ENCODE measurements around the gene LRRC8D. TPM values are rescaled to one million over a fixed set of nuclear protein-coding genes. Genes with fewer than 3 reads are reported as not detected.

Gene LRRC8D
- total RNA-seq, 1 donor from 2014 or later = 4.4 TPM

- peaks cover 6% of the 10 kb centered on the region for H3K4me1 ChIP-seq
- TF ChIP-seq POLR2AphosphoS5 (IDR thresholded peaks at IDR 0.05; ENCODE audit: insufficient read depth in 1 of 2, low read depth in 1 of 2) (no peak), POLR2A (IDR thresholded peaks at IDR 0.05) (no peak), CTCF (IDR thresholded peaks at IDR 0.05) (no peak)
- intact Hi-C loops (cut with DNase I) = no loop called here
Observed at GRCh38 chr1:89809556-89809955, 11.3 kb upstream of the LRRC8D start.

GRCh38 chr1:89810302-89810701, 10.5 kb upstream of the LRRC8D start:
- Histone ChIP-seq H3K27me3 (no peaks in the 10 kb centered on the region), H3K27ac (no peak overlapping the region), H3K9me3 (no peaks in the 10 kb centered on the region), H3K4me1 (peaks cover 6% of the 10 kb centered on the region), H3K36me3 (no peaks in the 10 kb centered on the region), H3K4me3 (no peak overlapping the region)
- no peak for TF ChIP-seq POLR2A (IDR thresholded peaks at IDR 0.05)
- TF ChIP-seq CTCF (IDR thresholded peaks at IDR 0.05) = no peak
- TF ChIP-seq POLR2AphosphoS5 (IDR thresholded peaks at IDR 0.05; ENCODE audit: insufficient read depth in 1 of 2, low read depth in 1 of 2) = no peak
- DNase-seq (ENCODE audit: extremely low spot score in 2 of 2) = no peak
- intact Hi-C loops (cut with DNase I) = no loop called here

More at GRCh38 chr1:89809556-89809955, 11.3 kb upstream of the LRRC8D start:
- no peak overlapping the region for H3K4me3 ChIP-seq
- DNase-seq (ENCODE audit: extremely low spot score in 2 of 2) = no peak
- H3K36me3 ChIP-seq = no peaks in the 10 kb centered on the region
- H3K9me3 ChIP-seq = no peaks in the 10 kb centered on the region
- H3K27ac ChIP-seq = no peak overlapping the region
- no peaks in the 10 kb centered on the region for H3K27me3 ChIP-seq

DNA sequence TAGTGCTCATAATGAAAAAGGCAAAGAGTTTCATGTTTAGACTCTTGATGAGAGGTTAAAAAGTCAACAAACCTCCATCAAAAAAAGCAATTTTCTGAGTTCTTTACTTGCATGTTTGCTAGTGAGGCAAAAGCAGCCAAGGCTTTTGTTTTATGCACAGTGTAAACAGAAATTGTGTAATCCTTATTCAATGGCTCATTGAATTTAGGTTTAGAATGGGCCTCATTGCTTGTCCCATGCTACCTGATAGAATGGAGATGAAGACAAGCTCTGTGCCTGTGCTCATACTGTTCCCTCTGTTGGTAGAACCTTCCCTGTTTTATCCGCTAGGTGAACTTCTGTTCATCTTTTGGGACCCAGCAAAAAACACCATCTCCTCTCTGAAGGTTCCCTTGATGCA, 10.0 kb upstream of the LRRC8D start:
- TF ChIP-seq POLR2AphosphoS5 (IDR thresholded peaks at IDR 0.05; ENCODE audit: insufficient read depth in 1 of 2, low read depth in 1 of 2) = no peak
- TF ChIP-seq CTCF (IDR thresholded peaks at IDR 0.05) = no peak
- TF ChIP-seq POLR2A (IDR thresholded peaks at IDR 0.05) = no peak
- H3K9me3 ChIP-seq = no peaks in the 10 kb centered on the region
- H3K36me3 ChIP-seq = no peaks in the 10 kb centered on the region
- peaks cover 6% of the 10 kb centered on the region for H3K4me1 ChIP-seq
- intact Hi-C loops (cut with DNase I) = no loop called here
- H3K27me3 ChIP-seq = no peaks in the 10 kb centered on the region
- DNase-seq (ENCODE audit: extremely low spot score in 2 of 2) = no peak
- no peak overlapping the region for H3K27ac ChIP-seq
- no peak overlapping the region for H3K4me3 ChIP-seq

DNA sequence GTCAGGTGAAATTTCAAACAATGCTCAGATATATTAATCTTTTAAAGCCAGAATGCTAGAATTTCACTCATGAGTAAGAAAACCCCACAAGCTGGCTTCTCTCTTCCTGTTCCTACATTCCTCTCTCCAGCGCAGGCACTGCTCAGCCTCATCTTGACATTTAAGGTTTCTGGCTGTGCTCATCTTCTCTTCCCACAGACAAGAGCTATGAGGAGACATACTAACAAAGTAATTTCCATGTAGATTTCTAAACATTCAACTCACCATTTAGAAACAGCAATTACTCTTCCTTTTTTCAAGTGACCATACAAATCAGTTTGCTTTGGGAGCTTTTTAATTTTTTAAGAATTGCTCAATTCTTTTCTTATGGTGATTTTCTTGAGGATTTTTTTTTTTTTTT, 7.8 kb upstream of the LRRC8D start:
- intact Hi-C loops (cut with DNase I) = no loop called here
- H3K27ac ChIP-seq = no peak overlapping the region
- TF ChIP-seq POLR2AphosphoS5 (IDR thresholded peaks at IDR 0.05; ENCODE audit: insufficient read depth in 1 of 2, low read depth in 1 of 2) (no peak), CTCF (IDR thresholded peaks at IDR 0.05) (no peak), POLR2A (IDR thresholded peaks at IDR 0.05) (no peak)

GRCh38 chr1:89815040-89815439, 5.8 kb upstream of the LRRC8D start:
- no peak for DNase-seq (ENCODE audit: extremely low spot score in 2 of 2)
- Histone ChIP-seq H3K9me3 (no peaks in the 10 kb centered on the region), H3K27me3 (no peaks in the 10 kb centered on the region), H3K4me1 (peaks cover under 1% of the 10 kb centered on the region), H3K4me3 (no peak overlapping the region), H3K27ac (no peak overlapping the region), H3K36me3 (no peaks in the 10 kb centered on the region)
- TF ChIP-seq CTCF (IDR thresholded peaks at IDR 0.05) = no peak
- TF ChIP-seq POLR2AphosphoS5 (IDR thresholded peaks at IDR 0.05; ENCODE audit: insufficient read depth in 1 of 2, low read depth in 1 of 2) = no peak
- no peak for TF ChIP-seq POLR2A (IDR thresholded peaks at IDR 0.05)
- intact Hi-C loops (cut with DNase I) = no loop called here

More for the DNA sequence above, 7.8 kb upstream of the LRRC8D start:
- H3K4me1 ChIP-seq = peaks cover 6% of the 10 kb centered on the region
- DNase-seq (ENCODE audit: extremely low spot score in 2 of 2) = no peak
- H3K27me3 ChIP-seq = no peaks in the 10 kb centered on the region
- H3K9me3 ChIP-seq = no peaks in the 10 kb centered on the region
- H3K4me3 ChIP-seq = no peak overlapping the region
- no peaks in the 10 kb centered on the region for H3K36me3 ChIP-seq
